Measurements from ENCODE around the gene FBXO48. TPM values are rescaled to one million over a fixed set of nuclear protein-coding genes. Genes with fewer than 3 reads are reported as not detected.

The FBXO48 gene
- polyA plus RNA-seq, 1 donor (not counting 4 experiments of a cell fraction or from before 2014, with no cell fraction given): 1.9 TPM

- Histone ChIP-seq H3K9me3 (ENCODE audit: control insufficient read depth, low read depth, low read length) (no peaks in the 10 kb centered on the region), H4K20me1 (ENCODE audit: control insufficient read depth, extremely low read depth, insufficient read depth, low read length) (no peaks in the 10 kb centered on the region), H3K36me3 (ENCODE audit: control insufficient read depth in 2 of 2, extremely low read depth in 1 of 2, insufficient read depth in 2 of 2, low read length in 2 of 2) (no peaks in the 10 kb centered on the region), H2AFZ (ENCODE audit: control insufficient read depth, low read length) (no peak overlapping the region), H3K9ac (ENCODE audit: control insufficient read depth, extremely low read depth, insufficient read depth, low read length) (no peak overlapping the region), H3K79me2 (ENCODE audit: control insufficient read depth, insufficient read depth, low read length) (no peaks in the 10 kb centered on the region), H3K4me1 (ENCODE audit: control insufficient read depth, extremely low read depth, insufficient read depth, low read length) (no peaks in the 10 kb centered on the region), H3K4me2 (ENCODE audit: control insufficient read depth, extremely low read depth, insufficient read depth, low read depth, low read length) (no peak overlapping the region), H3K4me3 (ENCODE audit: control insufficient read depth in 2 of 3, extremely low read depth in 1 of 3, insufficient read depth in 2 of 3, low read depth in 1 of 3, low read length in 3 of 3) (no peak overlapping the region), H3K27me3 (ENCODE audit: control insufficient read depth, extremely low read depth, insufficient read depth, low read length) (no peaks in the 10 kb centered on the region), H3K27ac (ENCODE audit: control insufficient read depth, insufficient read depth, low read length) (no peak overlapping the region), H3K9me1 (ENCODE audit: control insufficient read depth, extremely low read depth, insufficient read depth, low read length) (no peaks in the 10 kb centered on the region)
- dilution Hi-C loops (cut with MboI; ENCODE audit: extremely low pct_ligation_motif_present, low sequenced_read_pairs): no loop called here
- DNase-seq (ENCODE audit: low read depth, low spot score) (no peak), FAIRE-seq (no peak)
- TF ChIP-seq CTCF (optimal IDR thresholded peaks at IDR 0.05 in 1 of 3, IDR thresholded peaks at IDR 0.05 in 1 of 3, conservative IDR thresholded peaks at IDR 0.05 in 1 of 3; ENCODE audit: extremely low read depth in 1 of 3, insufficient read depth in 2 of 3, low read length in 3 of 3): no peak
- no peak for TF ChIP-seq EZH2 (IDR thresholded peaks at IDR 0.05; ENCODE audit: low read length)
Measured at GRCh38 chr2:68438455-68439303, 28.4 kb downstream of the FBXO48 start.

GRCh38 chr2:68436270-68436669 is 30.8 kb downstream of the FBXO48 start:
- Histone ChIP-seq H3K4me1 (ENCODE audit: control insufficient read depth, extremely low read depth, insufficient read depth, low read length) (no peaks in the 10 kb centered on the region), H3K9me1 (ENCODE audit: control insufficient read depth, extremely low read depth, insufficient read depth, low read length) (no peaks in the 10 kb centered on the region), H3K4me2 (ENCODE audit: control insufficient read depth, extremely low read depth, insufficient read depth, low read depth, low read length) (no peak overlapping the region), H2AFZ (ENCODE audit: control insufficient read depth, low read length) (no peak overlapping the region), H3K36me3 (ENCODE audit: control insufficient read depth in 2 of 2, extremely low read depth in 1 of 2, insufficient read depth in 2 of 2, low read length in 2 of 2) (no peaks in the 10 kb centered on the region), H3K79me2 (ENCODE audit: control insufficient read depth, insufficient read depth, low read length) (no peaks in the 10 kb centered on the region), H3K27me3 (ENCODE audit: control insufficient read depth, extremely low read depth, insufficient read depth, low read length) (no peaks in the 10 kb centered on the region), H3K4me3 (ENCODE audit: control insufficient read depth in 2 of 3, extremely low read depth in 1 of 3, insufficient read depth in 2 of 3, low read depth in 1 of 3, low read length in 3 of 3) (no peak overlapping the region), H4K20me1 (ENCODE audit: control insufficient read depth, extremely low read depth, insufficient read depth, low read length) (no peaks in the 10 kb centered on the region), H3K27ac (ENCODE audit: control insufficient read depth, insufficient read depth, low read length) (no peak overlapping the region), H3K9me3 (ENCODE audit: control insufficient read depth, low read depth, low read length) (no peaks in the 10 kb centered on the region), H3K9ac (ENCODE audit: control insufficient read depth, extremely low read depth, insufficient read depth, low read length) (no peak overlapping the region)
- FAIRE-seq (no peak), DNase-seq (ENCODE audit: low read depth, low spot score) (no peak)
- dilution Hi-C loops (cut with MboI; ENCODE audit: extremely low pct_ligation_motif_present, low sequenced_read_pairs): no loop called here
- no peak for TF ChIP-seq CTCF (optimal IDR thresholded peaks at IDR 0.05 in 1 of 3, IDR thresholded peaks at IDR 0.05 in 1 of 3, conservative IDR thresholded peaks at IDR 0.05 in 1 of 3; ENCODE audit: extremely low read depth in 1 of 3, insufficient read depth in 2 of 3, low read length in 3 of 3)
- no peak for TF ChIP-seq EZH2 (IDR thresholded peaks at IDR 0.05; ENCODE audit: low read length)
